MCF 10A (cell line): Measurements from ENCODE around the gene BRMS1L. TPM values are rescaled to one million over a fixed set of nuclear protein-coding genes. Genes with fewer than 3 reads are reported as not detected.

Experiments used
- BruUV-seq: library from RNA; stranded (reverse); fragments of 400-500 nt; replicated peaks from 2 replicates; lab custom pipeline; 2021; lab: Mats Ljungman, UMichigan
- CTCF ChIA-PET: fragments of 300-600 bp; sonication (Branson Sonifier 250); formaldehyde crosslinking; extraction: SDS; loops from one replicate; lab custom pipeline; 2021; ENCODE audit warnings: antibody characterized with exemption, inconsistent platforms; lab: Yijun Ruan, JAX
- POLR2A ChIA-PET: fragments of 300-600, 350-650 bp; sonication (Branson Sonifier 250); formaldehyde crosslinking; extraction: SDS; loops from one replicate; lab custom pipeline; 2020; ENCODE audit warnings: antibody characterized with exemption, inconsistent platforms; lab: Yijun Ruan, JAX
- DNase-seq: peaks from one replicate; pipeline ENCODE4 v3.0.0-alpha.2; 2018; ENCODE audit not compliant: unreplicated experiment
- H3K27ac Mint-ChIP-seq: one replicate; pipeline ENCODE4 v1.8.0; 2022; ENCODE audit warnings: mild to moderate bottlenecking, low read depth, mixed read lengths; ENCODE audit not compliant: unreplicated experiment
- H3K27me3 Mint-ChIP-seq: one replicate; pipeline ENCODE4 v1.8.0; 2022; ENCODE audit warnings: mixed read lengths; ENCODE audit not compliant: insufficient read depth, unreplicated experiment
- H3K36me3 Mint-ChIP-seq: one replicate; pipeline ENCODE4 v1.8.0; 2022; ENCODE audit warnings: mild to moderate bottlenecking, moderate library complexity, mixed read lengths; ENCODE audit not compliant: insufficient read depth, unreplicated experiment
- H3K4me1 Mint-ChIP-seq: one replicate; pipeline ENCODE4 v1.8.0; 2022; ENCODE audit warnings: mixed read lengths; ENCODE audit not compliant: insufficient read depth, unreplicated experiment
- H3K4me3 Mint-ChIP-seq: one replicate; pipeline ENCODE4 v1.8.0; 2022; ENCODE audit warnings: mild to moderate bottlenecking, moderate library complexity, mixed read lengths; ENCODE audit not compliant: unreplicated experiment
- H3K9me3 Mint-ChIP-seq: one replicate; pipeline ENCODE4 v1.8.0; 2022; ENCODE audit warnings: mixed read lengths; ENCODE audit not compliant: unreplicated experiment
- intact Hi-C: fragments of 100-400 bp; cut with micrococcal nuclease; formaldehyde crosslinking; loops from 2 replicates; pipeline ENCODE4 v1.14.1; 2022
- total RNA-seq: library from RNA; stranded (reverse); gene quantifications from 2 replicates; pipeline ENCODE4 v1.2.3, GENCODE V29; 2022
- TF ChIP-seq, protein P1 (sequence below): fragments of 200-600 bp; IDR thresholded peaks from one replicate; pipeline ENCODE4 v1.8.0; 2022; ENCODE audit warnings: antibody characterized with exemption, mild to moderate bottlenecking; ENCODE audit not compliant: unreplicated experiment

Gene BRMS1L
- total RNA-seq, 1 experiment from 2014 or later: 10.8 TPM

DNA sequence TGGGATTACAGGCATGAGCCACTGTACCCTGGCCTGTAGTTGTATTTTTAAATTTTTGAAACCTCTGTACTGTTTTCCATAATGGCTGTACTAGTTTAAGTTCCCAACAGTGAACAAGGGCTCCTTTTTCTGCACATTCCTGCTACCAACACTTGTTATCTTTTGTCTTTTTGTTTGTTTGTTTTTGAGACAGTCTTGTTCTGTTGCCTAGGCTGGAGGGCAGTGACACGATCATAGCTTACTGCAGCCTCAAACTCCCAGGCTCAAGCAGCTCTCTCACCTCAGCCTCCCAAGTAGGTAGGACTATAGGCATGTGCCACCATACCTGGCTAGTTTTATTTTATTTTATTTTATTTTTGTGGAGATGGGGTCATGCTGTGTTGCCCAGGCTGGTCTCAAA, 23.0 kb downstream of the BRMS1L start:
- DNase-seq: no peak
- intact Hi-C loops: no loop called here
- Mint-ChIP-seq H3K4me1 (no peaks in the 10 kb centered on the region), H3K36me3 (peaks cover 64% of the 10 kb centered on the region), H3K4me3 (no peak overlapping the region), H3K27ac (no peak overlapping the region), H3K27me3 (no peaks in the 10 kb centered on the region), H3K9me3 (peaks cover 17% of the 10 kb centered on the region)
- ChIA-PET POLR2A (no interaction called here), CTCF (interaction anchor here (0.5 to 0.6 kb wide), 3 partner anchors 11 to 602 kb away, joined by 3 read pairs; no protein-coding TSS in a partner anchor)
- TF ChIP-seq, protein P1, sequence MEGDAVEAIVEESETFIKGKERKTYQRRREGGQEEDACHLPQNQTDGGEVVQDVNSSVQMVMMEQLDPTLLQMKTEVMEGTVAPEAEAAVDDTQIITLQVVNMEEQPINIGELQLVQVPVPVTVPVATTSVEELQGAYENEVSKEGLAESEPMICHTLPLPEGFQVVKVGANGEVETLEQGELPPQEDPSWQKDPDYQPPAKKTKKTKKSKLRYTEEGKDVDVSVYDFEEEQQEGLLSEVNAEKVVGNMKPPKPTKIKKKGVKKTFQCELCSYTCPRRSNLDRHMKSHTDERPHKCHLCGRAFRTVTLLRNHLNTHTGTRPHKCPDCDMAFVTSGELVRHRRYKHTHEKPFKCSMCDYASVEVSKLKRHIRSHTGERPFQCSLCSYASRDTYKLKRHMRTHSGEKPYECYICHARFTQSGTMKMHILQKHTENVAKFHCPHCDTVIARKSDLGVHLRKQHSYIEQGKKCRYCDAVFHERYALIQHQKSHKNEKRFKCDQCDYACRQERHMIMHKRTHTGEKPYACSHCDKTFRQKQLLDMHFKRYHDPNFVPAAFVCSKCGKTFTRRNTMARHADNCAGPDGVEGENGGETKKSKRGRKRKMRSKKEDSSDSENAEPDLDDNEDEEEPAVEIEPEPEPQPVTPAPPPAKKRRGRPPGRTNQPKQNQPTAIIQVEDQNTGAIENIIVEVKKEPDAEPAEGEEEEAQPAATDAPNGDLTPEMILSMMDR: no peak
- BruUV-seq: no TSS peak

DNA sequence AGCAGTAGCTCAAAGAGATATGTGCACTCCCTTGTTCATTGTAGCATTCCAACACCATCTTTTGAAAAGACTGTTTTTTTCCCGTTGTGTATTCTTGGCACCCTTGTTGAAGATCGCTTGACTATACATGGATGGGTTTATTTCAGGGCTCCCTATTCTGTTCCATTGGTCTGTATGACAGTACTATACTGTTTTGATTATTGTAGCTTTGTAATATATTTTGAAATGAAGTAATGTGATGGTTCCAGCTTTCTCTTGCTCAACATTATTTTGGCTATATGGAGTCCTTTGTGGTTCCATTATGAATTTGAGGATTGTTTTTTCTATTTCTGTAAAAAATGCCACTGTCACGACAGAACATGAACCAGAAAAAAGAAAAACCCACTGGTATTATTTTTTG, 25.7 kb downstream of the BRMS1L start:
- Mint-ChIP-seq H3K4me1 (no peaks in the 10 kb centered on the region), H3K27me3 (no peaks in the 10 kb centered on the region), H3K9me3 (peaks cover 17% of the 10 kb centered on the region), H3K4me3 (no peak overlapping the region), H3K27ac (no peak overlapping the region), H3K36me3 (peaks cover 37% of the 10 kb centered on the region)
- ChIA-PET POLR2A (interaction anchor here (1.0 kb wide), 1 partner anchor 12 kb away, joined by 3 read pairs; no protein-coding TSS in a partner anchor), CTCF (interaction anchor here (0.6 to 1.7 kb wide), 4 partner anchors 30 to 1236 kb away, joined by 3 read pairs; no protein-coding TSS in a partner anchor)
- no TSS peak for BruUV-seq
- intact Hi-C loops: no loop called here
- no peak for DNase-seq
- TF ChIP-seq, protein P1: no peak

DNA sequence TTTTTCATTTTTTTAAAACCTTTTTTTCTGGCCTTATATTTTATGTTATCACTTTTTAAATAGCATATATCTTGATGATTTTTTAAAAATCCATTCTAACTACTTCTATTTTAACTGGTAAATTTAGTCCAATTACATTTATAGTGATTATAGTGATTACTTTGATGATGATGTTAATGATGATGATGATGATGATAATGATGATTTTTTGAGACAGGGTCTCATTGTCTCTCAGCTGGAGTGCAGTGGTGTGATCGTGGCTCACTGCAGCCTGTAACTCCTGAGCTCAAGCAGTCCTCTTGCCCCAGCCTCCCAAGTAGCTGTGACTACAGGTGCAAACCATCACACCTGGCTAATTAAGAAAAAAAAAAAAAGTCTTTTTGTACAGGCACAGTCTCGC, 27.1 kb downstream of the BRMS1L start:
- H3K27me3 Mint-ChIP-seq: no peaks in the 10 kb centered on the region
- ChIA-PET POLR2A (no interaction called here), CTCF (interaction anchor here (0.6 kb wide), 1 partner anchor 13 kb away, joined by 3 read pairs; no protein-coding TSS in a partner anchor)
- peaks cover 3% of the 10 kb centered on the region for H3K4me1 Mint-ChIP-seq
- TF ChIP-seq, protein P1: no peak
- no peak overlapping the region for H3K4me3 Mint-ChIP-seq
- H3K9me3 Mint-ChIP-seq: peaks cover 17% of the 10 kb centered on the region
- intact Hi-C loops: no loop called here
- H3K27ac Mint-ChIP-seq: no peak overlapping the region
- peaks cover 31% of the 10 kb centered on the region for H3K36me3 Mint-ChIP-seq
- no TSS peak for BruUV-seq
- no peak for DNase-seq

DNA sequence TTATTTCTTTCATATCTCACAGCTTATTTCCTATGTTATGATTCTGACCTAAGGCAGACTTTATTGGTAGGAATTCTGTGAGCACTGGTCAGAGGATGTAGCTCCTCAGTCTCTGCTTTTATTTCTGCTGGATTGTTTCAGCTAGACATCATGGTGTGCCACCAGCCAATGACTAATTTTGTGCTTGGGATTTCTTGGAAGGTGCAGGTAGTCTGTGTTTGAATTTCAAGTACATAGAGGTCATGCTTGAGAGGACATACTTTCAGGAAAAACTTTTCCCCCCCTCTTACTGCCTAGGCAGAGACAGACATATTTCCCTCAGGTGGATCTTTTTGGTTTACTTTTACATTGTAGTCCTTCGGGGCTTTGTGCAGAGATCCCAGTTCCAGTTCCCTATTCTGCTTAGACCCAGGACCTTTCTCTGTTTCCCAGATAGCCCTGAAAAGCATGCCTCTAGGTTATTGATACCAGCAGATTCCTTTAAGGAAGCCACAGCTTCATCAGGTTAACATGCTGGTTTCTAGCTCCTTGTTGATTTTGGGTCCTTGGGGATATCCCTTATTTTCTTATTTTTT, 28.6 kb downstream of the BRMS1L start:
- BruUV-seq: no TSS peak
- peaks cover 17% of the 10 kb centered on the region for H3K9me3 Mint-ChIP-seq
- TF ChIP-seq, protein P1: no peak
- DNase-seq: no peak
- POLR2A ChIA-PET: interaction anchor here (0.7 to 1.2 kb wide), 4 partner anchors 8 to 34 kb away, joined by 3 to 5 read pairs (median 4); partner anchors contain the start of gene BRMS1L
- H3K36me3 Mint-ChIP-seq: peaks cover 32% of the 10 kb centered on the region
- peaks cover 16% of the 10 kb centered on the region for H3K4me1 Mint-ChIP-seq
- intact Hi-C loops: no loop called here
- no peak overlapping the region for H3K4me3 Mint-ChIP-seq
- H3K27me3 Mint-ChIP-seq: no peaks in the 10 kb centered on the region
- CTCF ChIA-PET: interaction anchor here (1.1 kb wide), 1 partner anchor 36 kb away, joined by 3 read pairs; no protein-coding TSS in a partner anchor
- no peak overlapping the region for H3K27ac Mint-ChIP-seq
